Nephron progenitor cell (in vitro differentiated cells): Measurements from ENCODE around the gene MLXIP.
A peak's percentile ranks its signal among the peaks of the same experiment; 100 is the strongest.

Source experiments
- DNase-seq: peaks from one replicate; pipeline ENCODE4 v3.0.0; 2021
- H3K27ac Mint-ChIP-seq: 2 replicates; pipeline ENCODE4 v1.8.0; 2021; ENCODE audit warnings: mild to moderate bottlenecking, moderate library complexity, mixed read lengths
- H3K27me3 Mint-ChIP-seq: 2 replicates; pipeline ENCODE4 v1.8.0; 2021; ENCODE audit warnings: mild to moderate bottlenecking, low read depth, mixed read lengths; ENCODE audit not compliant: poor library complexity
- H3K36me3 Mint-ChIP-seq: 2 replicates; pipeline ENCODE4 v1.8.0; 2021; ENCODE audit warnings: low read depth, mixed read lengths
- H3K4me1 Mint-ChIP-seq: 2 replicates; pipeline ENCODE4 v1.8.0; 2021; ENCODE audit warnings: mixed read lengths
- H3K4me3 Mint-ChIP-seq: 2 replicates; pipeline ENCODE4 v1.8.0; 2021; ENCODE audit warnings: mild to moderate bottlenecking, moderate library complexity, mixed read lengths
- H3K9me3 Mint-ChIP-seq: 2 replicates; pipeline ENCODE4 v1.8.0; 2021; ENCODE audit warnings: mild to moderate bottlenecking, moderate library complexity, mixed read lengths
- TF ChIP-seq, protein P1 (sequence below): fragments of 200-600 bp; sonication (generic); IDR thresholded peaks from 2 replicates; pipeline ENCODE4 v1.5.0; 2021; ENCODE audit warnings: antibody characterized with exemption

Gene MLXIP

GRCh38 chr12:122057769-122058168 lies 20.8 kb upstream of the MLXIP start:
- no peak overlapping the region for H3K4me3 Mint-ChIP-seq
- no peaks in the 10 kb centered on the region for H3K9me3 Mint-ChIP-seq
- TF ChIP-seq, protein P1, sequence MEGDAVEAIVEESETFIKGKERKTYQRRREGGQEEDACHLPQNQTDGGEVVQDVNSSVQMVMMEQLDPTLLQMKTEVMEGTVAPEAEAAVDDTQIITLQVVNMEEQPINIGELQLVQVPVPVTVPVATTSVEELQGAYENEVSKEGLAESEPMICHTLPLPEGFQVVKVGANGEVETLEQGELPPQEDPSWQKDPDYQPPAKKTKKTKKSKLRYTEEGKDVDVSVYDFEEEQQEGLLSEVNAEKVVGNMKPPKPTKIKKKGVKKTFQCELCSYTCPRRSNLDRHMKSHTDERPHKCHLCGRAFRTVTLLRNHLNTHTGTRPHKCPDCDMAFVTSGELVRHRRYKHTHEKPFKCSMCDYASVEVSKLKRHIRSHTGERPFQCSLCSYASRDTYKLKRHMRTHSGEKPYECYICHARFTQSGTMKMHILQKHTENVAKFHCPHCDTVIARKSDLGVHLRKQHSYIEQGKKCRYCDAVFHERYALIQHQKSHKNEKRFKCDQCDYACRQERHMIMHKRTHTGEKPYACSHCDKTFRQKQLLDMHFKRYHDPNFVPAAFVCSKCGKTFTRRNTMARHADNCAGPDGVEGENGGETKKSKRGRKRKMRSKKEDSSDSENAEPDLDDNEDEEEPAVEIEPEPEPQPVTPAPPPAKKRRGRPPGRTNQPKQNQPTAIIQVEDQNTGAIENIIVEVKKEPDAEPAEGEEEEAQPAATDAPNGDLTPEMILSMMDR: no peak
- peaks cover 69% of the 10 kb centered on the region for H3K36me3 Mint-ChIP-seq
- no peak overlapping the region for H3K27ac Mint-ChIP-seq
- DNase-seq: no peak
- H3K4me1 Mint-ChIP-seq: peaks cover 41% of the 10 kb centered on the region
- H3K27me3 Mint-ChIP-seq: no peaks in the 10 kb centered on the region

- no peaks in the 10 kb centered on the region for H3K27me3 Mint-ChIP-seq
- H3K36me3 Mint-ChIP-seq: peaks cover 65% of the 10 kb centered on the region
- no peaks in the 10 kb centered on the region for H3K9me3 Mint-ChIP-seq
- H3K4me3 Mint-ChIP-seq: no peak overlapping the region
- TF ChIP-seq, protein P1: no peak
- no peak for DNase-seq
- H3K27ac Mint-ChIP-seq: peak overlapping the region; percentile 60
- peaks cover 50% of the 10 kb centered on the region for H3K4me1 Mint-ChIP-seq
Measured at GRCh38 chr12:122058549-122059149, 19.9 kb upstream of the MLXIP start.

GRCh38 chr12:122059203-122059960 lies 19.2 kb upstream of the MLXIP start:
- Mint-ChIP-seq H3K36me3 (peaks cover 62% of the 10 kb centered on the region), H3K4me3 (no peak overlapping the region), H3K4me1 (peaks cover 55% of the 10 kb centered on the region), H3K27me3 (no peaks in the 10 kb centered on the region), H3K27ac (no peak overlapping the region), H3K9me3 (no peaks in the 10 kb centered on the region)
- DNase-seq: no peak
- TF ChIP-seq, protein P1: no peak

DNA sequence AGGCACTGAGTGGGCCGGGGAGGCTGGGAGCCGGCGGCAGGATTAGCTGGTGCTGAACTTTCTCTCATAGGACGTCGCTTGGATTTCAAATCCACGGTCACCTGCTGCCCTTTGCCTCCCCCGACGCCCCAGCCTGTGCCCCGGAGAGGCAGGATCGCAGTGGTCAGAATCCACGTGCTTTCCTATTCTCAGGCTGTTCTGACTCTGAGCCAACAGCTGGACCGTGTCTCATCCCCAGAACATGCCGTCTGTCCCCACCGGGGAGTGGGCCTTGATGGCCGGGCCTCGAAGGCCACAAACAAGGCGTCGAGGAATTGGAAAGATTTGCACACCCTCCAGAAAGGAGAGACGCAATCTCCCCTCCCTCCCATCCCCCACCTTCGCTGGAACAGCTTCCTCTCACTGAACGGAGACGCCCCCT lies 18.5 kb upstream of the MLXIP start:
- Mint-ChIP-seq H3K36me3 (peaks cover 55% of the 10 kb centered on the region), H3K27me3 (no peaks in the 10 kb centered on the region)

GRCh38 chr12:122061253-122061652 lies 17.3 kb upstream of the MLXIP start:
- H3K27ac Mint-ChIP-seq: no peak overlapping the region
- H3K4me3 Mint-ChIP-seq: no peak overlapping the region
- H3K36me3 Mint-ChIP-seq: peaks cover 46% of the 10 kb centered on the region
- TF ChIP-seq, protein P1: no peak
- no peak for DNase-seq
- peaks cover 64% of the 10 kb centered on the region for H3K4me1 Mint-ChIP-seq
- no peaks in the 10 kb centered on the region for H3K27me3 Mint-ChIP-seq
- H3K9me3 Mint-ChIP-seq: no peaks in the 10 kb centered on the region

More for the DNA sequence above, 18.5 kb upstream of the MLXIP start:
- H3K27ac Mint-ChIP-seq: peak overlapping the region; percentile 57
- H3K4me1 Mint-ChIP-seq: peaks cover 57% of the 10 kb centered on the region
- H3K9me3 Mint-ChIP-seq: no peaks in the 10 kb centered on the region
- TF ChIP-seq, protein P1: no peak
- DNase-seq: no peak
- H3K4me3 Mint-ChIP-seq: no peak overlapping the region
